ACC112 (cell line): ENCODE data around the gene NAT14.

Experiments
- H2AFZ ChIP-seq: fragments of 200-600 bp; sonication (generic); one replicate; pipeline ENCODE4 v1.6.0; 2017; ENCODE audit warnings: antibody characterized with exemption, low read length; ENCODE audit not compliant: unreplicated experiment
- H3K27ac ChIP-seq: fragments of 200-600 bp; sonication (generic); 2 replicates; pipeline ENCODE4 v1.5.1; 2014; ENCODE audit warnings: low read depth, mild to moderate bottlenecking, antibody characterized with exemption, low read length, moderate library complexity
- H3K27me3 ChIP-seq: fragments of 200-600 bp; sonication (generic); 2 replicates; pipeline ENCODE4 v1.6.1; 2014; ENCODE audit warnings: mild to moderate bottlenecking, antibody characterized with exemption, low read length, moderate library complexity, mixed read lengths; ENCODE audit not compliant: insufficient read depth
- H3K36me3 ChIP-seq: fragments of 200-600 bp; sonication (generic); 2 replicates; pipeline ENCODE4 v1.6.1; 2016; ENCODE audit warnings: mild to moderate bottlenecking, antibody characterized with exemption, low read length, moderate library complexity, mixed read lengths; ENCODE audit not compliant: insufficient read depth
- H3K4me1 ChIP-seq: fragments of 200-600 bp; sonication (generic); one replicate; pipeline ENCODE4 v1.6.1; 2016; ENCODE audit warnings: low read length, mixed read lengths; ENCODE audit not compliant: insufficient read depth, unreplicated experiment, control insufficient read depth
- H3K4me3 ChIP-seq: fragments of 200-600 bp; sonication (generic); 2 replicates; pipeline ENCODE4 v1.5.1; 2014; ENCODE audit warnings: mild to moderate bottlenecking, low read depth, low read length
- H3K79me2 ChIP-seq: fragments of 200-600 bp; sonication (generic); one replicate; pipeline ENCODE4 v1.6.0; 2016; ENCODE audit warnings: low read length; ENCODE audit not compliant: control insufficient read depth, unreplicated experiment, insufficient read depth

Gene NAT14

DNA sequence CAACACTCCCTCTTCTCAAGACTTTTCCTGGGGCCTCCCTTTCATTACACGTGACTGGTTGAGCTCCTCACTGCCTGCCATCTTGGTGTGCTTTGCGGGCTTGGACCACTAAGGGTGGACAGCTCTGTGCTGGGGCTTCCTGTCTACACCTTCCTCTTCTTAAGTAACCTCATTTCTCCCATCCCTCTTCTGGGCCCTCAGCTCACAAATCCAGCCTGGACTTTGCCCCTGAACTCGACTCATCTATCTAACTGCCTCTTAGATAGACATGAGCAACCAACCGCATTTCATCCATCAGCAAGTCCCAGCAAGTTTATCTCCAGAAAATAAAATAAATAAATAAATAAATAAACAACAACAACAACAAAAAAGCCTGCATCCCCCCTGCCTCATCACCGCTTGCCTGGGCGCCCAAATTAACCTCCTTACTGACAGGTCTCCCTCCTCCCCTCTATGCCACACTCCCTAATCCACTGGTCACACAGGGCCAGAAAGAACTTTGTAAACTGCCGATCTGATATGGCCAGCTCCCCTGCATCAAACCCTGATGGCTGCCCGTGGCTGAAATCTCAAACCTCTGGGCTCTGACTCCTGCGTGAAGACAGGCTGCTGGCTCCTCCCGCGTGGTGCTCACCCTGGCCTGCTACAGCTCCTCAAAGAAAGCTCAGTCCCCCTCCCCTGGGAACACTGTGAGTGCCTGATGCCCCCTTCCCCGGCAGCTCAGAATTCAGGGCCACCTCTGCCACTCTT lies 31.3 kb upstream of the NAT14 start:
- H3K79me2 ChIP-seq = no peaks in the 10 kb centered on the region
- no peak overlapping the region for H2AFZ ChIP-seq
- H3K27me3 ChIP-seq = peaks cover 25% of the 10 kb centered on the region
- no peak overlapping the region for H3K4me3 ChIP-seq
- no peaks in the 10 kb centered on the region for H3K36me3 ChIP-seq
- no peak overlapping the region for H3K27ac ChIP-seq
- no peaks in the 10 kb centered on the region for H3K4me1 ChIP-seq

DNA sequence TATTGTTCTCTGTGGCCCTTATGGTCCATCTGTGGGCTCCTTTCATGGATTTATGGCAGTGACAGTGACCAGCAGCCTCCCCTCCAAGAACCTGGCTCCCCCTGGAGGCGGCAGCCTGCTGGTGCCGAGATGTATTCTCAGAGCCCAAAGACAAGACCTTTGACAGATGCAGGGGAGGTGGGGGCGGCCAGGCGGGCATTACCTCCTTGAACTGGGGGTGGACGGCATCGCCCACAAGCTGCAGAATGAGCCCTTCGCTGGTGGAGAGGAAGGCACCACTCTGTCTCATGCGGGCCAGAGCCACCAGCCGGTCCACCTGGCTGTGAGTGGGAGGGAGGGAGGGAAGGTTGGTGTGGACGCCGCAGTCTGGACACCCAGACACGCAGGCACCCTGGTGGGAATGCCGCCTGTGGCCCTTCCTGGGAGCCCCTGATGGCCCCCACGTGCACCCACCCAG lies 30.2 kb upstream of the NAT14 start:
- no peak overlapping the region for H3K27ac ChIP-seq
- no peaks in the 10 kb centered on the region for H3K36me3 ChIP-seq

DNA sequence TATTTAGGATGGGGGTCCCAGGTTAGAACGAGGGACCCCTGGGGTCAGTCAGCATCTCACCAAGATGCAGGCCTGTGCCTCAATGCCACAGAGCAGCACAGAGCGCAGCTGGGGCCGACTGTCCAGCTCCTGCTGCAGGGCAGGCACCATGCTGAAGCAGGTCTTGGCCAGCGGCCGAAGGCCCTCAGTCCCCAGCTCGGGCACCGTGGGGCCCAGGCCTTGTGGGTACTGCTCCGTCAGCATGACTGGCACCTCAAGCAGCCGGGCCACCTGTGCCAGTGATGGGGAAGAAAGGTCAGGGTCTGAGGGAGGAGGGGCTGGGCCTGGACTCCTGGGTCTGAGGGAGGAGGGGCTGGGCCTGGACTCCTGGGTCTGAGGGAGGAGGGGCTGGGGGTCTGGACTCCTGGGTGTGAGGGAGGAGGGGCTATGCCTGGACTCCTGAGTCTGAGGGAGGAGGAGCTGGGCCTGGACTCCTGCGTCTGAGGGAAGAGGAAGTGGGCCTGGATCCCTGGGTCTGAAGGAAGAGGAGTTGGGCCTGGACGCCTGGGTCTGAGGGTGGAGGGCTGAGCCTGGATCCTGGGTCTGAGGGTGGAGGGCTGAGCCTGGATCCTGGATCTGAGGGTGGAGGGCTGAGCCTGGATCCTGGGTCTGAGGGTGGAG lies 29.3 kb upstream of the NAT14 start:
- H3K4me3 ChIP-seq = no peak overlapping the region
- H3K4me1 ChIP-seq = peaks cover 7% of the 10 kb centered on the region
- H3K27ac ChIP-seq = no peak overlapping the region
- H3K79me2 ChIP-seq = no peaks in the 10 kb centered on the region
- peaks cover 15% of the 10 kb centered on the region for H3K27me3 ChIP-seq
- H3K36me3 ChIP-seq = no peaks in the 10 kb centered on the region
- no peak overlapping the region for H2AFZ ChIP-seq

More for the DNA sequence above, 30.2 kb upstream of the NAT14 start:
- peaks cover 20% of the 10 kb centered on the region for H3K27me3 ChIP-seq
- H2AFZ ChIP-seq = no peak overlapping the region
- H3K79me2 ChIP-seq = no peaks in the 10 kb centered on the region
- no peak overlapping the region for H3K4me3 ChIP-seq
- H3K4me1 ChIP-seq = peaks cover 5% of the 10 kb centered on the region

DNA sequence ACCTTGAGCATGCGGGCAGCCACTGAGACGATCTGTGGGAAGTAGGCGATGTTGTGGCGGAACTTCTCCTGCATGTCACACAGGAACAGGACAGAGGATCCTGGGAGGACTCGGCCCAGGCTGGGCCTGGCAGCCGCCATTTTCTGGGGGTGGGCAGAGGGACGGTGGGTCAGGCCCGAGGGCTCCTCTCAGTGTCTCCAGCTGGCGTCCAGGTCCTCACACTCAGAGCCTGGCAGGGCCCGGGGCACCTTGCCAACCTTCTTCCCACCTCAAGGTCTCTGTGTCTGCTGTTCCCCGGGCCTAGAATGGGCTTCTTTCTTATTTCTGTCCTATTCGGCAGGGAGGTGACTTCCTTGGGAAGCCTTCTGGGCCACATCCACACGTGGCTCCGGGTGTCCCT lies 28.6 kb upstream of the NAT14 start:
- peaks cover 7% of the 10 kb centered on the region for H3K4me1 ChIP-seq
- H2AFZ ChIP-seq = no peak overlapping the region
- no peak overlapping the region for H3K27ac ChIP-seq

DNA sequence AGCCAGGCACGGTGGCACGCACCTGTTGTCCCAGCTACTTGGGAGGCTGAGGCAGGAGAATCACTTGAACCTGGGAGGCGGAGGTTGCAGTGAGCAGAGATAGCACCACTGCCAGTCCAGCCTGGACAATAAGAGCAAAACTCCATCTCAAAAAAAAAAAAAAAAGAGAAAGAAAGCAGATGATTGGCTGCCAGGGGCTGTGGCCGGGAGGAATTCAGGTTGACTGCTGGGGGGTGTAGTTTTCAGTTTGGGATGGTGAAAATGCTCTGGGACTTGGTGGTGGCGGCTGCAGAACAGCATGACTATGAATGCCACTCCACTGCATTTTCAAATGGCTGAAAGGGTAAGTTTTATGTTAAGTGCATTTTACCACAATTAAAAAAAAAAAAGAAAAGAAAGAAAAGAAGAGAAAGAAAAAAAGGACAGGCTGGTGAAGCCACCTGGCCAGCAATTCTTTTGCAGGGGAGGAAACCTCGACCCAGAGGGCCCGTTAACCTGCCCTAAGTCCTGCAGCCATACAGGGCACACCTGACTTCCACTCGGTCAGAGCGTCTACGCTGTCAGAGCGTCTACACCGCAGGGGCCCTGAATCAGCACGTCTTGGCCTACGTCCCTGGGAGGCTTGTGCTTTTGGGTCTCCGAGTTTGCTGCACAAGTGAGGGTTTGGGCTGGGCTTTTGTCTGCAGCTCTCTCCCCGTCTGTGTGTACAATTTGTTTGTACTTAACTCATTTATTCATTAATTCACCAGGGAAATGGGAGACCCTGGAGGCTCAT lies 27.1 kb upstream of the NAT14 start:
- Histone ChIP-seq H3K36me3 (no peaks in the 10 kb centered on the region), H3K4me3 (no peak overlapping the region), H2AFZ (no peak overlapping the region), H3K27me3 (no peaks in the 10 kb centered on the region; the same call in 1 of the 2 replicates), H3K79me2 (no peaks in the 10 kb centered on the region), H3K4me1 (peaks cover 7% of the 10 kb centered on the region), H3K27ac (no peak overlapping the region)

More for the DNA sequence above, 28.6 kb upstream of the NAT14 start:
- Histone ChIP-seq H3K4me3 (no peak overlapping the region), H3K79me2 (no peaks in the 10 kb centered on the region), H3K27me3 (peaks cover 12% of the 10 kb centered on the region), H3K36me3 (no peaks in the 10 kb centered on the region)

DNA sequence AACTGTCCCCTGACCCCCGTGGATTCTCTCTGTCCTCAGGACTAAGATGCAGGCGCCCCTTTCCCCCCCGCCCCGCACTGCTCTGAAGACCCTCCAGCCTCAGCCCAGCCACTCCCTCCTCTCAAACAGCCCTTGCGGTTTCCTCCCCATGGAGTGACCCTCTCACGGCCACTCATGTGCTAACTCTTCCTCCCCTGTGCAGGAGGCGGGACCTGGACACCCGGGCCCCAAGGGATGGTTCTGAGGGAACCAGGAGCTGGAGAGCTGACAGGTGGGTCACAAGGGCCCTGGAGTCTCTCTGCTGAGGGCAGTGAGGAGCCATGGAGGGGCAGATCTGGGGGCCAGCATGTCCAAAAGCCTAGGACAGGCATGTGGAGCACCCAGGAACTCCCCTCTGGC lies 25.4 kb upstream of the NAT14 start:
- Histone ChIP-seq H3K4me1 (peaks cover 7% of the 10 kb centered on the region), H3K27me3 (no peaks in the 10 kb centered on the region), H3K27ac (no peak overlapping the region), H3K4me3 (no peak overlapping the region), H2AFZ (no peak overlapping the region), H3K79me2 (no peaks in the 10 kb centered on the region), H3K36me3 (no peaks in the 10 kb centered on the region)

DNA sequence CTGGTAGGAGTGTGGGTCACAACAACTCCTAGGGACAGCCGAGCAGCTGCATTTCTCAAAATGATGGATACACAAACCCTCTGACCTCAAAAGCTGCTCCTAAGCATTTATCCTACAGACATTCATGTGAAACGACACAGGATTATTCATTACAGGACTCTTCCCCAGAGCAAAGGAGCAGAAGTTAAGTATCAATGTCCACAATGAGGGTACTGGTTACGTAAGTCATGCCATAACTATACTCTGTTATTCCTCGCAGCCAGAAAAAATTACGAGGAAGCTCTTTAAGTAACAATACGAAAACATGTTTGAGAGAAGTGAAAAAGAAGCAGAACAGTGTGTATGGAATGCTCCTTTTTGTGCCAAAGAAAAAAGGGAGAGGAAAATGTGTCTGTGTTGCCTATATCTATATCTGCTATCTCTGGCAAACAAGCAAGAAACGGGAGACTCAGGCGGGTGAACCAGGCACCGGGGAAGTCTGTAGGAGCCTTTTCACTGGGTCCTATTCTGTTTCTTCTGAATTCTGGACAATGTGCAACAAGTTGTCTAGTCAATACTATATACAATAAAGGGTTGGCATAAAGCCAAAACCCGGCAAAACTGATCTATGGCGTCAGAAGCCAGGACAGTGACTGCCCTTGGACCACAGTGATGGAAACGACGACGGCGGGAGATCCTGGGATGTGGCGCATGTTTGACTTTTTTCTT lies 24.9 kb upstream of the NAT14 start:
- Histone ChIP-seq H3K27me3 (no peaks in the 10 kb centered on the region), H3K27ac (no peak overlapping the region), H3K36me3 (no peaks in the 10 kb centered on the region), H2AFZ (no peak overlapping the region), H3K4me1 (peaks cover 7% of the 10 kb centered on the region), H3K79me2 (no peaks in the 10 kb centered on the region), H3K4me3 (peak overlapping the region; percentile 93)

DNA sequence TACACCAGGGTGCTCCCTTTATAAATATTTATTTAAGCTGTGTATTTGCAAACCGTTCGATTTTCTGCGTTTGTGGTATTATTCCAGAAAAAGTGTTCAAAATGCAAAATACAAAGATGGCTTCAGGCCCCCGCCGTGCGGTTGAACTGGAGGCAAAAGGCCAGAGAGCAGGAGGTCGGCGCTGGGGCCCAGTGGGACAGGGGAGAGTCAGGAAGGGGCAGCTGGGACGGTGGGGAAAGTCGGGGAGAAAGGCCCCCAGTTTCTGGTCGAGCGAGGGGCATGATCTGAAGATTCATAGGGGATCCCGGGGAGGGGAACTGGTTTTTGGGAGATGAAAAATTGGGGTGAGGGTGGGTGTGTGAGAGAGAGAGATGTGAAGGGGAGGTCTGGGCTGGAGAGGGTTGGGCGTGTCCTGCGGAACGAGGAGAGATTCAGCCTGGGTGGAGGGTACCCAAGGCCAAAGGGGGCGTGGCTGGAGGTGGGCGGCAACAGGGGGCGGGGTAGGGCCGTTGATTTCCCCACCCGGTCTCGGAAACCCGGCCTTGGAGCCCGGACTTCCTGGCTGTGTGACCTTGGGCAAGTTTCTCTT lies 24.2 kb upstream of the NAT14 start:
- no peaks in the 10 kb centered on the region for H3K36me3 ChIP-seq
- no peaks in the 10 kb centered on the region for H3K79me2 ChIP-seq
- peaks cover 7% of the 10 kb centered on the region for H3K4me1 ChIP-seq
- peak overlapping the region; percentile 72; the same call in 1 of the 2 replicates for H3K27ac ChIP-seq
- no peaks in the 10 kb centered on the region for H3K27me3 ChIP-seq
- peak overlapping the region; percentile 93 for H3K4me3 ChIP-seq
- H2AFZ ChIP-seq = no peak overlapping the region

DNA sequence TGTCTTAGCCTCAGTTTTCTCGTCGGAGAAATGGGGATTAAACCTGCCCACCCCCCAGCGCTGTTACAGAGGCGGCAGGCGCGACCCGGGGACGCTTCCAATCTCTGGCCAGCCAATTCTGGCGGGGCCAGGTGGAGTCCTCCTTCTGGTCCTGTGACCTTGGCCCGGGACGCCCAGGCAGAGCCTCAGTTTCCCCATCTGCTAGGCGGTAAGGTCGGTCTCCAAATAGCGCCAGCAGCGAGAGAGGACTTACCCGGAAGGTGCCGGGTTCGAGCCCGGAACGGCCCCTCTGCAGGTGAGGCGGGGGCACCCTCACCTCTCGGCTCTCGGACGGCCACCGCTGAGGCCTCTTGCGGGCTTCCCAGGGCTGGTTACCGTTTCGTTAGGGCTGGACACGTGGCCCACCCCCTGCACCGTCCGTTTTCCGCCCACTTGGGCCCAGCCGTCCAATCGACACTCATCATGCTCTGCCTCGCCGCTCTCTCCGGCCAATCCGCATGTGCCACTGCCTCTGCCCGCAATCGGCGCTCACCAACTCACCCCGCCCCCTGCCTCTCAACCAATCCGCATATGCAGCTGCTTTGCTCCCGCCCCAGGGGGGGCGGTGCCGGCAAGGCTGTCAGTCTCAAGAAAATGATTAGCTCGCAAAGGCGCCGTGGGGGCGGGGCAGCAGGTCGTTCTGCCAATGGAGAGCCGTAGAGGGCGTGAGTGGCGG lies 23.6 kb upstream of the NAT14 start, which contains the start of gene ISOC2:
Gene ISOC2 (minus strand): TSS at position 384 of the 715 bp plus-strand sequence. CDS start 5,156 bp downstream, outside the sequence.
- Histone ChIP-seq H3K36me3 (no peaks in the 10 kb centered on the region), H3K27ac (peak within 1 kb of the TSS; percentile 72), H3K4me1 (peaks cover 7% of the 10 kb centered on the region), H3K4me3 (peak within 1 kb of the TSS; percentile 93), H2AFZ (no peak within 1 kb of the TSS), H3K27me3 (no peaks in the 10 kb centered on the region), H3K79me2 (no peaks in the 10 kb centered on the region)
